Upper lobe of right lung (tissue), 1 donor: ENCODE data around the gene GPN2. TPM values are rescaled to one million over a fixed set of nuclear protein-coding genes. Genes with fewer than 3 reads are reported as not detected.
A peak's percentile ranks its signal among the peaks of the same experiment; 100 is the strongest.

Experiments used
- ATAC-seq: fragments of 200-7000 bp; cut with Tn5 transposase; one replicate; pipeline ENCODE4 v1.9.1; 2020; ENCODE audit warnings: mild to moderate bottlenecking, moderate library complexity
- DNase-seq: peaks from one replicate; pipeline ENCODE4 v3.0.0-alpha.2; 2020
- H3K27ac ChIP-seq: fragments of 200-600 bp; one replicate; pipeline ENCODE4 v1.8.0; 2022
- H3K27me3 ChIP-seq: fragments of 200-600 bp; one replicate; pipeline ENCODE4 v1.8.0; 2022; ENCODE audit warnings: mild to moderate bottlenecking
- H3K36me3 ChIP-seq: fragments of 200-600 bp; one replicate; pipeline ENCODE4 v1.8.0; 2022
- H3K4me1 ChIP-seq: fragments of 200-600 bp; one replicate; pipeline ENCODE4 v1.8.0; 2022
- H3K4me3 ChIP-seq: fragments of 200-600 bp; one replicate; pipeline ENCODE4 v1.8.0; 2022; ENCODE audit warnings: mild to moderate bottlenecking
- H3K9me3 ChIP-seq: fragments of 200-600 bp; one replicate; pipeline ENCODE4 v1.8.0; 2022
- CTCF ChIP-seq: fragments of 200-600 bp; IDR thresholded peaks from one replicate; pipeline ENCODE4 v1.8.0; 2022; ENCODE audit warnings: antibody characterized with exemption
- intact Hi-C: fragments of 100-400 bp; cut with DNase I; formaldehyde crosslinking; loops from one replicate; pipeline ENCODE4 v1.11.0; 2022
- total RNA-seq: library from RNA; stranded (reverse); fragmentation: NEBNext Ultra II Directional; extraction: Animal tissue kit (Norgen Biotek cat#: 25700); gene quantifications from one replicate; pipeline ENCODE4 v1.2.1, GENCODE V29; 2021
- donor health status: DM: no; HTN: yes; CAD: no; lungs with severe emphysema.

The GPN2 gene
- total RNA-seq, 1 donor from 2014 or later: 24.6 TPM

GRCh38 chr1:26915204-26915842, 25.2 kb upstream of the GPN2 start:
- DNase-seq: peak; percentile 70
- no peak for TF ChIP-seq CTCF
- Histone ChIP-seq H3K27me3 (no peaks in the 10 kb centered on the region), H3K36me3 (no peaks in the 10 kb centered on the region), H3K4me1 (peaks cover 4% of the 10 kb centered on the region), H3K4me3 (no peak overlapping the region), H3K9me3 (no peaks in the 10 kb centered on the region), H3K27ac (peak overlapping the region; percentile 61)
- intact Hi-C loops: no loop called here
- no peak for ATAC-seq

GRCh38 chr1:26913754-26914619, 23.9 kb upstream of the GPN2 start, which contains the start of gene NR0B2:
TSS of gene NR0B2 (minus strand) at chr1:26913975. CDS start at chr1:26913940, 35 bp downstream.
- DNase-seq (peak; percentile 91), ATAC-seq (peak; percentile 92)
- Histone ChIP-seq H3K27ac (peak within 1 kb of the TSS; percentile 89), H3K9me3 (no peaks in the 10 kb centered on the region), H3K4me1 (peaks cover 4% of the 10 kb centered on the region), H3K36me3 (no peaks in the 10 kb centered on the region), H3K27me3 (no peaks in the 10 kb centered on the region), H3K4me3 (peak within 1 kb of the TSS; percentile 40)
- no peak for TF ChIP-seq CTCF
- intact Hi-C loops: no loop called here

- DNase-seq (no peak), ATAC-seq (no peak)
- intact Hi-C loops: no loop called here
- Histone ChIP-seq H3K27ac (peak overlapping the region; percentile 89), H3K4me3 (peak overlapping the region; percentile 40), H3K36me3 (no peaks in the 10 kb centered on the region), H3K9me3 (no peaks in the 10 kb centered on the region), H3K27me3 (no peaks in the 10 kb centered on the region), H3K4me1 (peaks cover 4% of the 10 kb centered on the region)
- no peak for TF ChIP-seq CTCF
Measured at GRCh38 chr1:26913389-26913753, 23.3 kb upstream of the GPN2 start.

DNA sequence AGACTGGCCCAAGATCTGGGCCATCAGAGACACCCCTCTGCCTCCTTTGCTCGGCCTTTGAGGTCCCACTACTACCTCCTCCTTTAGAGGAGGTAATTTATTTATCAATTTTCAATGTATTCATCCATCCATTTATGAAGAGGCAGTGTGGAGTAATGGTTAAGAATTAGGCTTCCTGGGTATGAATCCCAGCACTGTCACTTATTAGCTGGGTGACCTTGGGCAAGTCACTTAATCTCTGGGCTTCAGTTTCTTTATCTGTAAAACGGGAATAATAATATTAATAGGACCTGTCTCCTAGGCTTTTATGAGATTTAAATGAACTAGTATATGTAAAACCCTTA, 22.0 kb upstream of the GPN2 start:
- no peaks in the 10 kb centered on the region for H3K27me3 ChIP-seq
- peak overlapping the region; percentile 40 for H3K4me3 ChIP-seq
- no peaks in the 10 kb centered on the region for H3K36me3 ChIP-seq
- no peak for TF ChIP-seq CTCF
- no peaks in the 10 kb centered on the region for H3K9me3 ChIP-seq
- DNase-seq (no peak), ATAC-seq (no peak)
- H3K4me1 ChIP-seq: peaks cover 4% of the 10 kb centered on the region
- intact Hi-C loops: no loop called here
- no peak overlapping the region for H3K27ac ChIP-seq

GRCh38 chr1:26911399-26912146, 21.5 kb upstream of the GPN2 start:
- Histone ChIP-seq H3K36me3 (no peaks in the 10 kb centered on the region), H3K4me3 (peak overlapping the region; percentile 40), H3K4me1 (peaks cover 4% of the 10 kb centered on the region), H3K27ac (no peak overlapping the region), H3K9me3 (no peaks in the 10 kb centered on the region), H3K27me3 (no peaks in the 10 kb centered on the region)
- intact Hi-C loops: no loop called here
- TF ChIP-seq CTCF: no peak
- DNase-seq (no peak), ATAC-seq (no peak)
